Activated CD4-positive, alpha-beta T cell treated with anti-CD3 and anti-CD28 coated beads, Interleukin-2, Interleukin-4, amounts not matched to agents 100 ng/mL and 50 ng/mL, durations not matched to agents 16 hours and 8 hours (primary cell): Measurements from ENCODE around the gene C1orf52.

ENCODE experiments used
- DNase-seq: peaks from one replicate; pipeline ENCODE4 v3.0.0-alpha.2; 2020; ENCODE audit warnings: low spot score

The C1orf52 gene

GRCh38 chr1:85229574-85230097 lies 29.8 kb downstream of the C1orf52 start:
- no peak for DNase-seq

- no peak for DNase-seq
These were observed 30.5 kb downstream of the C1orf52 start for GRCh38 chr1:85228972-85229371.

- no peak for DNase-seq
These were observed 33.7 kb downstream of the C1orf52 start for GRCh38 chr1:85225624-85226380.

- no peak for DNase-seq
These were observed 34.5 kb downstream of the C1orf52 start for GRCh38 chr1:85224734-85225623.

- DNase-seq, result no peak
These were observed 35.2 kb downstream of the C1orf52 start for GRCh38 chr1:85224295-85224694.

GRCh38 chr1:85223334-85223733 lies 36.1 kb downstream of the C1orf52 start:
- DNase-seq, result no peak

GRCh38 chr1:85220756-85221201 lies 38.7 kb downstream of the C1orf52 start:
- DNase-seq, result no peak

- no peak for DNase-seq
These were observed 39.4 kb downstream of the C1orf52 start for GRCh38 chr1:85219853-85220610.

GRCh38 chr1:85216697-85217096 lies 42.8 kb downstream of the C1orf52 start:
- no peak for DNase-seq

GRCh38 chr1:85214654-85215053 lies 44.8 kb downstream of the C1orf52 start:
- no peak for DNase-seq

- DNase-seq, result no peak
These were observed 51.0 kb downstream of the C1orf52 start for GRCh38 chr1:85208488-85208887.

GRCh38 chr1:85203573-85204171 lies 55.8 kb downstream of the C1orf52 start:
- no peak for DNase-seq

GRCh38 chr1:85202864-85203255 lies 56.6 kb downstream of the C1orf52 start:
- no peak for DNase-seq

GRCh38 chr1:85202092-85202863 lies 57.2 kb downstream of the C1orf52 start:
- peak; percentile 24 for DNase-seq

- DNase-seq, result peak; percentile 37
These were observed 57.9 kb downstream of the C1orf52 start for GRCh38 chr1:85201340-85202091.

GRCh38 chr1:85200463-85201339 lies 58.8 kb downstream of the C1orf52 start, which contains the start of gene SYDE2:
SYDE2 (minus strand) TSS chr1:85201016; CDS start chr1:85200996, 20 bp downstream.
- DNase-seq, result peak; percentile 70
